Peyer's patch (tissue), 4 donors: ENCODE results near the gene SHISA5. TPM values are rescaled to one million over a fixed set of nuclear protein-coding genes. Genes with fewer than 3 reads are reported as not detected.

Source experiments
- DNase-seq, 3 donors: peaks; one replicate each; pipeline ENCODE4 v3.0.0-alpha.2; 2017 to 2019
- H3K27ac ChIP-seq, 4 donors: fragments of 200-600 bp; sonication (generic); one replicate each; pipeline ENCODE4 v1.5.1; 2016 to 2019
- H3K27me3 ChIP-seq, 2 donors: fragments of 200-600 bp; sonication (generic); one replicate each; pipeline ENCODE4 v1.5.1; 2019
- H3K36me3 ChIP-seq, 3 donors: fragments of 200-600 bp; sonication (generic); one replicate each; pipeline ENCODE4 v1.5.1; 2016 to 2019
- H3K4me1 ChIP-seq, 4 donors: fragments of 200-600 bp; sonication (generic); one replicate each; pipeline ENCODE4 v1.5.1; 2016 to 2019
- H3K4me3 ChIP-seq, 4 donors: fragments of 200-600 bp; sonication (generic); 1 replicate in 3 of 4; 2 replicates in 1 of 4; pipeline ENCODE4 v1.5.1; 2016 to 2019; ENCODE audit warnings: mild to moderate bottlenecking in 1 of 4
- H3K9me3 ChIP-seq, 4 donors: fragments of 200-600 bp; sonication (generic); one replicate each; pipeline ENCODE4 v1.5.1; 2016 to 2019; ENCODE audit warnings: mild to moderate bottlenecking in 1 of 4
- POLR2A ChIP-seq, 2 donors: fragments of 450-650 bp; IDR thresholded peaks; one replicate each; pipeline ENCODE4 v1.5.1; 2017; ENCODE audit warnings: antibody characterized with exemption in 2 of 2, mild to moderate bottlenecking in 2 of 2, moderate library complexity in 2 of 2
- total RNA-seq, 4 donors: library from RNA; depleted of rRNA; stranded (reverse); fragments of >200 nt; gene quantifications; one replicate each; pipeline ENCODE4 v1.1.0, GENCODE V29; 2016
- TF ChIP-seq, protein P1 (sequence below), 6 experiments: fragments of 450-650 bp in 4 of 6; fragments of 200-600 bp in 2 of 6; sonication (generic) in 1 of 6; IDR thresholded peaks; one replicate each; pipeline ENCODE4 v1.5.1; 2017 to 2019; ENCODE audit warnings: antibody characterized with exemption in 6 of 6, mild to moderate bottlenecking in 3 of 6, moderate library complexity in 1 of 6

SHISA5 gene
- total RNA-seq, 4 donors from 2014 or later = 60.2 to 149 (median 110) TPM

DNA sequence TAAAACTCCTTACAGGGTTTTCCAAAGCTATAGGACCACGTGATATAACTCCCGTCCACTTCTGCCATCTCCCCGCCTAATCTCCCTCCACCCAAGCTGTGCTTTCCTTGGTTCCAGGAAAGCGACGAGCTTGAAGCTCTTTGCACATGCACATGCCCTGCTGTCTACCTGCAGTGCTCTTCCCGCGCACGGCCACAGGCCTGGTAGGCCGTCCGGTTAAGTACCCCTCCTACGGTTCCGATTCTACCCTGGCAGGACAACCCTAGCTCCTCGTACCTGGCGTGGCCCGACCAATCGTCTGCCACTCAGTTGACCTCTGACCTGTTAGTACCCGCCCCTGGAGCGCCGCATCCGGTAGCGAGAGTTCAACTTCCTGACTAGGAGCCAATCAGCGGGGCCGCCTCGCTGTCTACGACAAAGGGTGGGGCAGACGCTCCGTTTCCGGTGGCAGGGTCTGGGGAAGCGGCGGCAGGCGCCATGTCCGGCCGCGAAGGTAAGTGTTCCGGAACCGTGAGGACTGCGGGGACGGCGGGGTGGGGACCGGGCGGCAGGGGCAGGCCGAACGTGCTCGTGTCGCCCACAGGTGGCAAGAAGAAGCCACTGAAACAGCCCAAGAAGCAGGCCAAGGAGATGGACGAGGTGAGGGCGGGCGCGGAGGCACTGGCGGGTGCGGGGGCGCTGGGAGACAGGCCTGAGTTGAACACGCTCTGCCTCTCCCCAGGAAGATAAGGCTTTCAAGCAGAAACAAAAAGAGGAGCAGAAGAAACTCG is 64.0 kb downstream of the SHISA5 start, which contains the start of the genes CCDC51 and TMA7:
Gene CCDC51, minus strand, starts transcription at position 300 of the 770 bp plus-strand sequence. CDS start 4,991 bp downstream, outside the sequence.
Gene TMA7, plus strand, starts transcription at position 438 of the 770 bp plus-strand sequence. Its CDS starts 40 bp downstream, at position 478.
- peak; percentile 99 to 100 (median 99) for DNase-seq
- Histone ChIP-seq H3K4me1 (peaks cover 0 to 36% (median 14%) of the 10 kb centered on the region in 4 donors), H3K27ac (peak within 1 kb of the TSS; percentile 86 to 95 (median 94)), H3K9me3 (no peaks in the 10 kb centered on the region), H3K36me3 (peaks cover 0 to 11% (median 0%) of the 10 kb centered on the region in 3 donors), H3K4me3 (peak within 1 kb of the TSS; percentile 64 to 84 (median 80)), H3K27me3 (no peaks in the 10 kb centered on the region)
- TF ChIP-seq POLR2A (IDR thresholded peaks at IDR 0.05) = peak; percentile 96 to 97
- TF ChIP-seq, protein P1, sequence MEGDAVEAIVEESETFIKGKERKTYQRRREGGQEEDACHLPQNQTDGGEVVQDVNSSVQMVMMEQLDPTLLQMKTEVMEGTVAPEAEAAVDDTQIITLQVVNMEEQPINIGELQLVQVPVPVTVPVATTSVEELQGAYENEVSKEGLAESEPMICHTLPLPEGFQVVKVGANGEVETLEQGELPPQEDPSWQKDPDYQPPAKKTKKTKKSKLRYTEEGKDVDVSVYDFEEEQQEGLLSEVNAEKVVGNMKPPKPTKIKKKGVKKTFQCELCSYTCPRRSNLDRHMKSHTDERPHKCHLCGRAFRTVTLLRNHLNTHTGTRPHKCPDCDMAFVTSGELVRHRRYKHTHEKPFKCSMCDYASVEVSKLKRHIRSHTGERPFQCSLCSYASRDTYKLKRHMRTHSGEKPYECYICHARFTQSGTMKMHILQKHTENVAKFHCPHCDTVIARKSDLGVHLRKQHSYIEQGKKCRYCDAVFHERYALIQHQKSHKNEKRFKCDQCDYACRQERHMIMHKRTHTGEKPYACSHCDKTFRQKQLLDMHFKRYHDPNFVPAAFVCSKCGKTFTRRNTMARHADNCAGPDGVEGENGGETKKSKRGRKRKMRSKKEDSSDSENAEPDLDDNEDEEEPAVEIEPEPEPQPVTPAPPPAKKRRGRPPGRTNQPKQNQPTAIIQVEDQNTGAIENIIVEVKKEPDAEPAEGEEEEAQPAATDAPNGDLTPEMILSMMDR (IDR thresholded peaks at IDR 0.05) = no peak

DNA sequence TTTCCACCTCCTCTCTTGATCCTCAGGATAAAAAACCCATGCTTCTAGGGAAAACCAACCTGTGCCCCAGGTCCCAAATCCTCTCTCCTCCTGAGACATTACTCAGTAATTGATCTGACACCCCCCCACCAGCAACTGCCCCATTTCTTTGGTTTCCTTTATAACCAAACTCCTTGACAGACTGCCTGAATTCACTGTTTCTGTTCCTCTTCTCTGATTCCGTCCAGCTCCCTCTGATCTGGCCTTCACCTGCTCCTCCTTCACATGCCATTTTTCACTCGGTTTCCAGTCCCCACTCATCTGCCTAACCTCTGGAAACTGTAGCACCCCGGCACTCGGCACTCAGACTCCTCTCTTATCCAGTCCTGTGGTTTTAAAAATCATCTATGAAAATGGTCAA is 66.2 kb downstream of the SHISA5 start:
- H3K4me3 ChIP-seq = no peak overlapping the region
- H3K9me3 ChIP-seq = no peaks in the 10 kb centered on the region
- no peaks in the 10 kb centered on the region for H3K27me3 ChIP-seq
- H3K36me3 ChIP-seq = peaks cover 0 to 4% (median 0%) of the 10 kb centered on the region in 3 donors
- peaks cover 0 to 54% (median 15%) of the 10 kb centered on the region in 4 donors for H3K4me1 ChIP-seq
- TF ChIP-seq, protein P1 (IDR thresholded peaks at IDR 0.05) = no peak
- TF ChIP-seq POLR2A (IDR thresholded peaks at IDR 0.05) = no peak
- no peak for DNase-seq
- no peak overlapping the region for H3K27ac ChIP-seq

DNA sequence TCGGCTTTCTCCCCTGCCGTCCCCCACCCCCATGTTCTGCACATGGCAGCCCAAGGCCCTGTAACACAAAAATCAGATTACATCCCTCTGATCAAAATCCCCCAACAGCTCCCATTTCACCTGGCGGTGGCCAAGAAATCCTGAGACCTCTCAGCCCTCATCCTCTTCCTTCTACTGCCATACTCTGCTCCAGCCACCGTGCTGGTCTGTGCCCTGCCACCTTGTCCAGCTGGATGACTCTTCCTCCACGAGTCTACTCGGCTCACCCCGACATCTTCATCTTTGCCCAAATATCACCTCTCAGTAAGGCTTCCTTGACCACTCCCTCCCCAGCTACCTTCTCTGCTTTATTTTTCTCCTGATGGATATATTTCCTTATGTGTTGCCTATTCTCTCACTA is 67.1 kb downstream of the SHISA5 start:
- H3K4me1 ChIP-seq = peaks cover 0 to 47% (median 15%) of the 10 kb centered on the region in 4 donors
- no peak for DNase-seq
- H3K4me3 ChIP-seq = no peak overlapping the region
- H3K27ac ChIP-seq = no peak overlapping the region
- TF ChIP-seq, protein P1 (IDR thresholded peaks at IDR 0.05) = no peak
- no peak for TF ChIP-seq POLR2A (IDR thresholded peaks at IDR 0.05)
- peaks cover 0 to 5% (median 0%) of the 10 kb centered on the region in 3 donors for H3K36me3 ChIP-seq
- H3K27me3 ChIP-seq = no peaks in the 10 kb centered on the region
- H3K9me3 ChIP-seq = no peaks in the 10 kb centered on the region

DNA sequence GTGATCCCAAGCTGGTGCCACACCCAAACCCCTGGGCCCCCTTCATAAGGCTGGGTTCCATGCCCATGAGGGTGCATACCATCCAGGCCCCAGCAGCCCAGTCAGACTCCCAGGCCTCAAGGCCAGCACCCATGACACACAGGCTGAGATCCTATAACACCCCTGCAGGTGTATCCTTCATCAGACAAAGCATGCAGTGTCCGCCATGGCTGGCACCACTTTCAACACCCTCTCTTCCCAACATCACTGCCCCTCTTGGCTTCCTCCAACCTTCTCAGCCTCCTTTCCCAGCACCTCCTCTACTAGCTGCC is 67.5 kb downstream of the SHISA5 start:
- TF ChIP-seq POLR2A (IDR thresholded peaks at IDR 0.05) = no peak
- TF ChIP-seq, protein P1 (IDR thresholded peaks at IDR 0.05) = no peak
- H3K36me3 ChIP-seq = peaks cover 0 to 5% (median 0%) of the 10 kb centered on the region in 3 donors
- H3K27ac ChIP-seq = peak overlapping the region in 1 of 4 donors; percentile 12
- H3K9me3 ChIP-seq = no peaks in the 10 kb centered on the region
- H3K4me1 ChIP-seq = peaks cover 0 to 42% (median 12%) of the 10 kb centered on the region in 4 donors
- H3K4me3 ChIP-seq = no peak overlapping the region
- DNase-seq = no peak
- no peaks in the 10 kb centered on the region for H3K27me3 ChIP-seq

DNA sequence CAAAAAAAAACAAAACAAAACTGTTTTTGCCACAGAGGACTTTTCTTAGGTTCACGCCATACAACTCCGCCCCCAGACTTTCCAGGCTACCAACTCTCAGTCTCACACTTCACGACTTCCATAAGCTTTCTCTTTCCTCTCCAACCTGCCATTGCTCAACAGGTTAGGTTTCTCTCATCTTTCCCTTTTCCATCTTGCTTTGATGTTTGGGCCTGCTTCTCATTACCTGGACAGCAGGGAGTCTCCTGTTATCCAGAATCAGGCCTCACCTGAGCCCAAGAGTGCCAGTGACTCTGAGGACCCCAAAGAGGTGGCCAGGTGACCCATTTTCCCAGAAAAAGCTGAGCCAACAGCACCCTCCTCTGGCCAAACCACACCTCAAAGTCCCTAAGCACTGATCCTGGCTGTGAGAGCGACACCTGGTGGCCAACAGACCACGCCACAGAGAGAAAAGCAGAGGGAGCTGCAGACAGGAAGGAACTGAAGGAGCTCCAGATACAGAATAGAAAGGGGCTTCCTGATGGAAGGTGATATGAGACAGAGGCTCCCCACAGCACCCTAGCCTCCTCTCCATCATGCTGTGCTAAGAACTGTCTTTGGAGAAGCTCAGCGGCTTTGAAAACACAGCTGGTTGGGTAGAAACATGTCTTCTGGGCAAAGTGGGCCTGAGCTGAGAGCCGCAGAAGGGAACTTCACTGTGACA is 68.0 kb downstream of the SHISA5 start:
- H3K27ac ChIP-seq = peak overlapping the region in 2 of 4 donors; percentile 5 to 86

More for the DNA sequence above, 68.0 kb downstream of the SHISA5 start:
- no peaks in the 10 kb centered on the region for H3K9me3 ChIP-seq
- no peak overlapping the region for H3K4me3 ChIP-seq
- H3K27me3 ChIP-seq = no peaks in the 10 kb centered on the region
- peak; percentile 83 to 95 (median 91) for DNase-seq
- peaks cover 0 to 40% (median 8%) of the 10 kb centered on the region in 4 donors for H3K4me1 ChIP-seq
- H3K36me3 ChIP-seq = peaks cover 0 to 5% (median 0%) of the 10 kb centered on the region in 3 donors
- TF ChIP-seq POLR2A (IDR thresholded peaks at IDR 0.05) = peak in 1 of 2 donors; percentile 10
- TF ChIP-seq, protein P1 (IDR thresholded peaks at IDR 0.05) = peak; percentile 96 to 100 (median 100)
